Upper lobe of left lung (tissue), 4 donors: ENCODE results near the gene E2F8.

Experiments
- POLR2A ChIP-seq, 4 donors: fragments of 450-650 bp; IDR thresholded peaks; one replicate each; pipeline ENCODE4 v1.5.1; 2016 to 2017; ENCODE audit warnings: antibody characterized with exemption in 4 of 4, mild to moderate bottlenecking in 2 of 4
- POLR2AphosphoS5 ChIP-seq, 2 donors: sonication (generic); formaldehyde crosslinking; IDR thresholded peaks; one replicate each; pipeline ENCODE4 v1.5.1; 2017; ENCODE audit warnings: antibody characterized with exemption in 2 of 2
- TF ChIP-seq, protein P1 (sequence below), 6 experiments: fragments of 450-650 bp in 4 of 6; fragments of 200-600 bp in 2 of 6; sonication (generic) in 2 of 6; IDR thresholded peaks; one replicate each; pipeline ENCODE4 v1.5.1; 2016 to 2019; ENCODE audit warnings: antibody characterized with exemption in 6 of 6

DNA sequence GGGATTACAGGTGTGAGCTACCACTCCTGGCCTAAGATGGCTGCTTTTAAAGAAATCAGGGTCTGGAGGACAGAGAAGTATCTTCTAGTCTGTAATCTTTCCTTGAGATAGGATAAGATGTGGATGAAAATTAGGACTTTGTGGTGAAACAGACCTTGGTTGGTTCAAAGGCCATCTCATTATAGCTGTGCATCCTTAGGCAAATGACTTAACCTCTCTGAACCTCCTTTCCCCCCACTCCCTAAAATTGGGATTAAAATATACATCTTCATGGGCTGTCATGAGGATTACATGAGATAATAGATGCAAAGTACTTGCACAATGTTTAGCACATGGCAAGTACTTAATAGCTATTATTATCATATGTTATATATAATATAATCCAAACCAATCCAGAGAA, 10.8 kb upstream of the E2F8 start:
- TF ChIP-seq, protein P1, sequence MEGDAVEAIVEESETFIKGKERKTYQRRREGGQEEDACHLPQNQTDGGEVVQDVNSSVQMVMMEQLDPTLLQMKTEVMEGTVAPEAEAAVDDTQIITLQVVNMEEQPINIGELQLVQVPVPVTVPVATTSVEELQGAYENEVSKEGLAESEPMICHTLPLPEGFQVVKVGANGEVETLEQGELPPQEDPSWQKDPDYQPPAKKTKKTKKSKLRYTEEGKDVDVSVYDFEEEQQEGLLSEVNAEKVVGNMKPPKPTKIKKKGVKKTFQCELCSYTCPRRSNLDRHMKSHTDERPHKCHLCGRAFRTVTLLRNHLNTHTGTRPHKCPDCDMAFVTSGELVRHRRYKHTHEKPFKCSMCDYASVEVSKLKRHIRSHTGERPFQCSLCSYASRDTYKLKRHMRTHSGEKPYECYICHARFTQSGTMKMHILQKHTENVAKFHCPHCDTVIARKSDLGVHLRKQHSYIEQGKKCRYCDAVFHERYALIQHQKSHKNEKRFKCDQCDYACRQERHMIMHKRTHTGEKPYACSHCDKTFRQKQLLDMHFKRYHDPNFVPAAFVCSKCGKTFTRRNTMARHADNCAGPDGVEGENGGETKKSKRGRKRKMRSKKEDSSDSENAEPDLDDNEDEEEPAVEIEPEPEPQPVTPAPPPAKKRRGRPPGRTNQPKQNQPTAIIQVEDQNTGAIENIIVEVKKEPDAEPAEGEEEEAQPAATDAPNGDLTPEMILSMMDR (IDR thresholded peaks at IDR 0.05) = no peak
- no peak for TF ChIP-seq POLR2A (IDR thresholded peaks at IDR 0.05)
- no peak for TF ChIP-seq POLR2AphosphoS5 (IDR thresholded peaks at IDR 0.05)
